ENCODE data around the gene ACOX3.

Gene ACOX3

GRCh38 chr4:8372506-8372905 lies 68.0 kb downstream of the ACOX3 start:
- no peak for DNase-seq (ENCODE audit: low read depth)

GRCh38 chr4:8371596-8371995 lies 68.9 kb downstream of the ACOX3 start:
- no peak for DNase-seq (ENCODE audit: low read depth)

- peak; percentile 59 for DNase-seq (ENCODE audit: low read depth)
Measured at GRCh38 chr4:8370835-8371595, 69.5 kb downstream of the ACOX3 start.

GRCh38 chr4:8370106-8370787 lies 70.3 kb downstream of the ACOX3 start:
- no peak for DNase-seq (ENCODE audit: low read depth)

GRCh38 chr4:8369426-8370105 lies 71.0 kb downstream of the ACOX3 start:
- no peak for DNase-seq (ENCODE audit: low read depth)

GRCh38 chr4:8368998-8369397 lies 71.5 kb downstream of the ACOX3 start:
- no peak for DNase-seq (ENCODE audit: low read depth)

- DNase-seq (ENCODE audit: low read depth) = no peak
Measured at GRCh38 chr4:8368061-8368481, 72.5 kb downstream of the ACOX3 start.

GRCh38 chr4:8366601-8367000 lies 73.9 kb downstream of the ACOX3 start:
- no peak for DNase-seq (ENCODE audit: low read depth)

GRCh38 chr4:8365951-8366350 lies 74.6 kb downstream of the ACOX3 start:
- DNase-seq (ENCODE audit: low read depth) = no peak

- DNase-seq (ENCODE audit: low read depth) = no peak
Measured at GRCh38 chr4:8365353-8365752, 75.2 kb downstream of the ACOX3 start.

GRCh38 chr4:8364848-8365350 lies 75.6 kb downstream of the ACOX3 start:
- no peak for DNase-seq (ENCODE audit: low read depth)

GRCh38 chr4:8364141-8364540 lies 76.4 kb downstream of the ACOX3 start:
- no peak for DNase-seq (ENCODE audit: low read depth)

GRCh38 chr4:8362483-8362882 lies 78.0 kb downstream of the ACOX3 start:
- peak; percentile 69 for DNase-seq (ENCODE audit: low read depth)

GRCh38 chr4:8359193-8359592 lies 81.3 kb downstream of the ACOX3 start:
- DNase-seq (ENCODE audit: low read depth) = no peak

- DNase-seq (ENCODE audit: low read depth) = no peak
Measured at GRCh38 chr4:8356856-8357255, 83.7 kb downstream of the ACOX3 start.

GRCh38 chr4:8355864-8356565 lies 84.5 kb downstream of the ACOX3 start:
- peak; percentile 61 for DNase-seq (ENCODE audit: low read depth)

GRCh38 chr4:8355306-8355705 lies 85.2 kb downstream of the ACOX3 start:
- peak; percentile 15 for DNase-seq (ENCODE audit: low read depth)

- DNase-seq (ENCODE audit: low read depth) = peak; percentile 80
Measured at GRCh38 chr4:8353912-8354453, 86.5 kb downstream of the ACOX3 start.

GRCh38 chr4:8353158-8353669 lies 87.3 kb downstream of the ACOX3 start:
- DNase-seq (ENCODE audit: low read depth) = no peak

GRCh38 chr4:8352368-8353157 lies 88.0 kb downstream of the ACOX3 start:
- DNase-seq (ENCODE audit: low read depth) = no peak

GRCh38 chr4:8351931-8352367 lies 88.6 kb downstream of the ACOX3 start:
- no peak for DNase-seq (ENCODE audit: low read depth)
